NK-92 treated with Interleukin-12 subunit alpha and Interleukin-12 subunit beta, amount 100 ng/mL, for 24 hours (cell line): ENCODE data around the gene OR2AG1.
"Not testable (repeated sequence)": the region's sequence is repeated elsewhere in the genome, so short reads cannot be mapped to it uniquely, and the experiment has no call there.

Source experiments
- DNase-seq: peaks from one replicate; lab custom pipeline; 2025; lab: John Stamatoyannopoulos, UW

Gene OR2AG1

DNA sequence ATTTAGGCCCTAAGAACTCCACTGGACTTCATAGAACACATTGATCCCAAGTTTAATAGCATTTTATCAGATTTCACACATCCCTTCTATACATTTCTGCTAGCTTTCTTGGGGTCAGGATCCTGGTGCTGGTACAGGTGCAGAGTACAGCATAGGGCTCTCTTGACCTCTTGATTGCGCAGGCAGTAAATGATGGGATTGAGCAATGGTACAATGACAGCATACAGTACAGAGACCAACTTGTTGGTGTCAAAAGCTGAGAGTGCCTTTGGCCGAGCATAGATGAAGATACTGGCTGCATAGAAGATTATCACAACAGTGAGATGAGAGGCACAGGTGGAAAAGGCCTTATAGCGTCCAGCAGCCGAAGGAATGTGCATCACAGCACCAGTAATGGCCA, 11.8 kb downstream of the OR2AG1 start:
- DNase-seq, result no peak

DNA sequence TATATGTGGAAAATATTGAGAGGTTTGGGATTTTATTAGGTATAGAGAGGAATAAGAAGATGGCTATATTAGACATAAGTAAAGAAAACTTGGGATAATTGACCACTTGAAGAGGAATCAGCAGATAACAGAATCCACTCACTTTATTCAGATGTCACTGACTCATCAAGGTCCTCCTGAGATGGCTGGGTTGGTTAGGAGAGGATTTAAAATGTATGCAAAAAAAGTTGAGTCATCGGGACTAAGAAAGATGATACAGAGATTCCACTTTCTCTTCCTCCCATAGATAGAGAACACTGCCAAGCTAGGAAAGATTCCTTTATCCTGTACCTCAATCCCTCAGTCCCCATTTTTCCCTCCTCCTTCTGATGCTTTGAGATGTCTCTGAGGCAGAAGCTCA, 16.6 kb downstream of the OR2AG1 start, which contains the start of gene OR6A2:
Gene OR6A2, minus strand, starts transcription at position 288 of the 400 bp plus-strand sequence. CDS start 3,981 bp downstream, outside the sequence.
- no peak for DNase-seq

DNA sequence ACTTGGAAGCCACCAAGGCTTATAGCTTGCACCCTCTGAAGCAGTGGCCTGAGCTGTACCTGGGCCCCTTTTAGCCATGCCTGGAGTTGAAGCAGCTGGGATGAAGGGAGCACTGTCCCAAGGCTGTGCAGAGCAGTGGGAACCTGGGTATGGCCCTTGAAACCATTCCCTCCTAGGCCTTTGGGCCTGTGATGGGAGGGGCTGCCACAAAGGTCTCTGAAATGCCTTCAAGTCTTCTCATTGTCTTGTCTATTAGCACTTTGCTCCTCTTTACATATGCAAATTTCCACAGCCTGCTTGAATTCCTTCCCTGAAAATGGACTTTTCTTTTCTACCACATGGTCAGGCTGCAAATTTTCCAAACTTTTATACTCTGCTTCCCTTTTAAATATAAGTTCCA, 18.3 kb downstream of the OR2AG1 start:
- not testable (repeated sequence) for DNase-seq

DNA sequence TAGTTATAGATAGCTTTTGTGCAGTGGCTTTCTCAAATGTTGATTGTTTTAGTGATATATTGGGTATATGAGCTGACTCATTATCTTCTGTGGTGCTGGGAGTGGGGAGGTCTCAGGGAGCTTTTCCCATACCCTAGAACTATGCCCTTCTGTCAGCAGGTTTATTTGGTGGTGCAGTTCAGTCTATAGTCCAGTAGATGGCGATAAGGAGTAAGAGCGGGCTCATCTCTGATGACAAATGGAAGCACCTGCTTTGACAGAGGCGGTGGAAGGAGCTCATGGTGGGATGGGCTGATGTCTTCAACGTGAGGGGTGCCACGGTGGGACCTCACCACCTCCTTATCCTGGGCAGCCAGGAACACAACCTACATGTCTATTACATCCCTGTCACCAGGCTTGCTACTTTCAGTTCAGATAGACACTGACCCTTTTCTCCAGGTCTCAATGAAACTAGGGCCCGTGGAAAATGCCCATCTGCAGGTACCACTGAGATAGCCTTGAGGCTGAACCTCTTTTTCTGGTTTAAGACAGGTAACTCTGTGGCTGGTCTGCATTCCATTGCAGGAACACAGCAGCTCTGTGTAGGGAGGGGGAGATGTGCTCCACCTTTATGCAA, 29.7 kb downstream of the OR2AG1 start:
- no peak for DNase-seq

DNA sequence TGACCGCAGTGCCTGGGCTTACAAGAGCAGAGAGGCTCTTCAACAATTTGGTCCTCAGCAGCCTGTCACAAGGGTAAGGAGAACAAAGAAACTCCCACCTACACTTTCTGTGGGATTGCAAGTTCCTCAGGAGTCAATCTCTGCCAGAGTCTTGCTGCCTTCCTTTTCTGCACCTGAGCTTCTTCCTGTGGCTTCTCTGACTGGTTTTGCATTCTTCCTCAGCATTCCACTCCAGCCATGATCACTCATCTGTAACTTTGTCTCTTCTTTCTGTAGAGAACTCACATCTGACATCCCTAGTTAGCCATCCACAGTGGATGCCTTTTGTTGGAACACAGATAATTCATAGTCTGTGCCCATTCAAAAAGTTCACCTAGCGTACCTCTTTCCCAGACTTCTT, 30.8 kb downstream of the OR2AG1 start:
- DNase-seq, result no peak

DNA sequence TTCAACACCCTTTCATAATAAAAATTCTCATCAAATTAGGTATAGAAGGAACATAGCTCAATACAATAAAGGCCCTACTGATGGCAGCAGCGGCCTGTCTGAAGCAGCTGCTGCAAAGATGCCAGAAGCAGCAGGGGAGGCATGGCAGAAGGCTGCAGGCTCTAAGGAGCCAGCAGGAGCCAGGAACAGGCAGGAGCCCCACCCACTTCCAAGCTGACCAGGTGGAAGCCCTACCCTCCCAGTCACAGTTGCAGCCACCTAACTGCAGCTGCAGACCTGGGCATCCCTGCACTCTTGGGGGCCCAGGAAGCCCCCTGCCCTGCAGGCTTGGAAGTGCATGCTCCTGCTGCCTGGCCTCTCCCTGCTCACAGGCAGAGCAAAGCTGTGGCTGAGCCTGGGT, 34.9 kb downstream of the OR2AG1 start:
- no peak for DNase-seq

DNA sequence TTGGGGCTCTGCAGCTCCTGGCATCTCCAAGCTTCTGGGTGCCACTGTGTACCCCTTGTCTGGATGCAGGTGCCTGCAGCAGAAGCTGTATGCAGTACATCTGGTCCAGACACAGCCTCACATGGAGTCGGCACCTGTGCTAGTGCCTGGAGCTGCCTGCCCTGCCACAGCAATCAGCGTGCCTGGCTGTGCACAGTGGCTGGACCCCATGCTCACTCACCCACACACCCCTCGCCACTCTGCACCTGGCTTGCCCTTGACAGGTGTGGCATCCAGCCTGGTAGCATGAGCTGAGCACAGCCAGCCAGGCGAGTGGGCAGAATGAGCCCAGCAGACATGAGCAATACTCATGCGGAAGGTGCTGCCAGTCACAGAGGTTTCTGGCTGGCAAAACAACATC, 36.1 kb downstream of the OR2AG1 start:
- no peak for DNase-seq

DNA sequence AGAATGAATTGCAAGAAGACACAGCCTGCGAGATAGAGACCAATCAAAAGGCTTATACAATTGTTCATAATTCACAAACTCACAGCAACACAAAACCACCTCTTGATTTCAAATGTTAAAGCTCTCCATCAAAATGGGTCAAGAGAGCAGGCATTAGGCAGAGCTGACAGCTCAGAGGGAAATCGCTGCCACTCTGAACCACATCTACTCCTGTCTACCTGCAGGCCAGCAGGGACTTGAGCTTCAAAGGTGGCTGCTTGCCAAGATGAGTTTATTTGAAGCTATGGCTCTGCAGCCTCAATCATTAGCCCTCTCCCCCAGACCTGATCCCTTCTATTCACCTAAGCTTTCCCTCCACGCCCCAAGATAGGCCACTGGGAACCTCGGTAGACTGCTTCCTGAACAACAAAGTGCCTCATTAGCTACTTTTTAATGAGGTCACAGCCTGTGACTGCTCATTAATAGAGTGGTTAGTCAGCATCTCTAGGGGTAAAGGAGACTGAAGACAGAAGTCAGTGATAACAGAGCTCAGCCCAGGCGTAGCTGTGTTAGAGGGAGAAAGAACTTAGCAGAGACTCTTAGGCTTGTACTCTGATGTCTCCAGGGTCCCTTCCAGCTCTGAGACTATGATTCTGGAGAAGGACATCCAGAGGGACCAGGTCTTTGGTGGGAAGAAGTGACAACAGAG, 41.5 kb downstream of the OR2AG1 start:
- DNase-seq, result no peak

DNA sequence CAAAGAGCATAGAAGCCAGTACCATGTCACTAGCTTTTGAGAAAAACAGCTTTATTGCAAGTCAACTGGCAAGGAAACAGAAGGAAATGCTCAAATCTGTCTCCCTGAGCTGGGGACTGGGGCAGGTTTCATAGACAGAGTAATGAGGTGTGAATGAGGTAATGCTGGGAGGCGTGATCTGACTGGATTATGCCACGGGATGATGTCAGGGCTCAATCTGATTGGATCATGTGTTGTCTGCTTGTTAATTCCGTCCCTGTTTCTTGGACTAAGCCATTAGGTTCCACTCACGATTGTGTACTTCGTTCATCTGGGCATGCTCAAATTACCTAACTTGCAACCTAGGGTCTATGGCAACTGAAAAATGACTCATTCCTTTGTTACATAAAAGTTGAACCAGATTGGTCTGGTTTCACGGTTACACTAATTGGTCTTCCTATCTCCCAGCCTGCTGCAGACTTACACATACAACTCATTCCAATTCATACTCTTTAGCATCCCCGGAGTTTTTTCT, 42.5 kb downstream of the OR2AG1 start:
- DNase-seq, result no peak

DNA sequence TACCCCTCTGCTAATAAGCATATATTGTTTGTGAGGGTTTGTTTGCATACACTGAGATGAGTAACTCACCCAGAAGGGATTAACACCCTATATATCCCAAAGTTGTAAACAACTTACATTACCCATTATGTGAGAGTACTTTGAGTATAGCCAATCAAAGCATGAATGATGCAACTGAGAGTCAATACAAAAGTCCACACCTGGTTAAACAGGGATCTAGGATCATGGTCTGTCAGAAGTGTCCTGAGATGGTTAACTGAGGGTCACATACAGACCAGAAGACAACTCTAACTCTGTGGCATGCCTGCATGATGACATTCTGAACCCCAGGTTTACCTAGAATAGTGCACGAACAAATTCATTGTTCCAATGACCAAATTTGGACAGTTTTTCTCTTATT, 45.3 kb downstream of the OR2AG1 start:
- DNase-seq, result no peak

DNA sequence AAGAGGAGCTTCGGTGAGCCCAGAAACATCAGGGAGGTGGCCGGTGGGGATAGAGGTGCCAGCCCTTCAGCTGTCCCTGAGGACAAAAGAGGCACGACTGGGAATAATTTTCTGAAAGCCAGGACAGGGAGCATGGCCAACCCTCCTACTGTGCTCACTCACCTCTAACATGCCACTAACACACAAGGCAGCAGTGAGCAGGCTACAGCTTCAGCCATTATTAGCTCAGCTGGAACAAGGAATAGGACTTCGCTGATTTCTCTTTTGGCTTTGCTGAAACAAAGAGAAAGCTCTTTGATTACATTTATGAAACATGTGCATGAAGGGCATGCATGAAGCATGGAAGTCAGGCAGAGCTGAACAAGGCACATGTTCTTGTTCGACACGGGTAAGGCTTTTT, 50.5 kb downstream of the OR2AG1 start:
- DNase-seq, result no peak

DNA sequence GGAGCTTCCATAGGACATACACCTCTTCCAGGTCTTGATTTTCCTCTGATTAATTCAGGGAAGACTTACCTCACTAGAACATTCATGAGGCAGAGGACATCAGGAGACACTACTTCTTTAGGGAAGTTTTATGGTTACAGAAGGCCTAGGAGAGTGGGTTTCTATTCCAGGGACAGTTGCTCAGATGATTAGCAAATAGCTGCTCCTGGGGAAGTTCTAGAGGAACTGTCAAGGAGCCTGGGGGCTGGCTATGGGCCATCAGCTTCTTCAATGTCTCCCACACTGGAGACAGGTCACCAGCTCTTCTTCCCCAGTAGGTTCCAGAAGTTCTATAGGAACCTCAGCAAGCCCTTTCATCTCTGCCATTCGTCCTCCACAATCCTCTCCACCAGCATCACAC, 51.2 kb downstream of the OR2AG1 start:
- no peak for DNase-seq
